Measurements from ENCODE around the gene SEC24A.
"Not testable (repeated sequence)": the region's sequence is repeated elsewhere in the genome, so short reads cannot be mapped to it uniquely, and the experiment has no call there.

The SEC24A gene

GRCh38 chr5:134758176-134758503, 109.6 kb downstream of the SEC24A start:
- H3K4me1 ChIP-seq (ENCODE audit: control insufficient read depth, insufficient read depth, low read length) = peaks cover 19% of the 10 kb centered on the region
- no peaks in the 10 kb centered on the region for H3K36me3 ChIP-seq (ENCODE audit: control insufficient read depth, insufficient read depth, low read length, severe bottlenecking)
- DNase-seq (ENCODE audit: low read depth) = no peak
- peak overlapping the region; percentile 94 for H3K9ac ChIP-seq (ENCODE audit: low read length)
- no peaks in the 10 kb centered on the region for H3K27me3 ChIP-seq (replicated peaks; ENCODE audit: control insufficient read depth, insufficient read depth, low read length)
- H3K9me3 ChIP-seq (ENCODE audit: control insufficient read depth, low read length) = no peaks in the 10 kb centered on the region
- H3K4me3 ChIP-seq (ENCODE audit: low read length) = peak overlapping the region; percentile 95

GRCh38 chr5:134758504-134759341, 110.1 kb downstream of the SEC24A start, which contains the start of gene DDX46:
Gene DDX46, plus strand, starts transcription at chr5:134758779. Its CDS starts 160 bp downstream, at chr5:134758939.
- Histone ChIP-seq H3K4me3 (ENCODE audit: low read length) (peak within 1 kb of the TSS; percentile 95), H3K4me1 (ENCODE audit: control insufficient read depth, insufficient read depth, low read length) (peaks cover 19% of the 10 kb centered on the region), H3K9ac (ENCODE audit: low read length) (peak within 1 kb of the TSS; percentile 94), H3K27me3 (replicated peaks; ENCODE audit: control insufficient read depth, insufficient read depth, low read length) (no peaks in the 10 kb centered on the region), H3K36me3 (ENCODE audit: control insufficient read depth, insufficient read depth, low read length, severe bottlenecking) (peaks cover under 1% of the 10 kb centered on the region), H3K9me3 (ENCODE audit: control insufficient read depth, low read length) (no peaks in the 10 kb centered on the region)
- peak; percentile 99 for DNase-seq (ENCODE audit: low read depth)

DNA sequence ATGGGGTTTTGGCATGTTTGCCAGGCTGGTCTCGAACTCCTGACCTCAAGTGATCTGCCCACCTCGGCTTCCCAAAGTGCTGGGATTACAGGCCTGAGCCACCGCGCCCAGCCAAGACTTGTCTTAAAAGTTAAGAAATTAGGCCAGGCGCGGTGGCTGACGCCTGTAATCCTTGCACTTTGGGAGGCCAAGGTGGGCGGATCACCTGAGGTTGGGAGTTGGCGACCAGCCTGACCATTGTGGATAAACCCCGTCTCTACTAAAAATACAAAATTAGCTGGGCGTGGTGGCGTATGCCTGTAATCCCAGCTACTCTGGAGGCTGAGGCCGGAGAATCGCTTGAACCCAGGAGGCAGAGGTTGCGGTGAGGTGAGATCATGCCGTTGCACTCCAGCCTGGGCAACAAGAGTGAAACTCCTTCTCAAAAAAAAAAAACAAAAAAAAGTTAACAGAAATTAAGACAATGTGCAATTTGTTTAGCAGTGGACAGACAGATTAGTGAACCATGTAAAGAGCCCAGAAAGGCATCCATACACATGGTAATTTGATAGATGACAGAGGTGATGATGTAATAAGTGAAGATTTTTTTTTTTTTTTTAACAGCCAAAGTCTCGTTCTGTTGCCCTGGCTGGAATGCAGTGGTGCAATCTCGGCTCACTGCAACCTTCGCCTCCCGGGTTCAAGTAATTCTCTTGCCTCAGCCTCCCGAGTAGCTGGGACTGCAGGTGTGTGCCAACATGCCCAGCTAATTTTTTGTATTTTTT, 119.1 kb downstream of the SEC24A start:
- not testable (repeated sequence) for DNase-seq (ENCODE audit: low read depth)

DNA sequence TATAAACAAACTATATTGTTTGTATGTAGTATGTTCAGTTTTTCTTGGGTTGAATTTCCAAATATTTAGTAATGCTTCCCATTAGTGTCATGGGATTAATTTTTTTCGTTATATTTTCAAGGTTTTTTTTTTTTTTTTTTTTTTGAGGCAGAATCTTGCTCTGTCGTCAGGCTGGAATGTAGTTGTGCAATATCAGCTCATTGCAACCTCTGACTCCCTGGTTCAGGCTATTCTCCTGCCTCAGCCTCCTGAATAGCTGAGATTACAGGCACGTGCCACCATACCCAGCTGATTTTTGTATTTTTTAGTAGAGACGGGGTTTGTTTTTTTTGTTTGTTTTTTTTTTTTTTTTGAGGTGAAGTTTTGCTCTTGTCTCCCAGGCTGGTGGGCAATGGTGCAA, 120.6 kb downstream of the SEC24A start:
- DNase-seq (ENCODE audit: low read depth) = peak; percentile 68
- Histone ChIP-seq H3K4me3 (ENCODE audit: low read length) (no peak overlapping the region), H3K9ac (ENCODE audit: low read length) (no peak overlapping the region), H3K4me1 (ENCODE audit: control insufficient read depth, insufficient read depth, low read length) (peaks cover 4% of the 10 kb centered on the region), H3K27me3 (replicated peaks; ENCODE audit: control insufficient read depth, insufficient read depth, low read length) (no peaks in the 10 kb centered on the region), H3K9me3 (ENCODE audit: control insufficient read depth, low read length) (no peaks in the 10 kb centered on the region), H3K36me3 (ENCODE audit: control insufficient read depth, insufficient read depth, low read length, severe bottlenecking) (peaks cover 78% of the 10 kb centered on the region)

More for the DNA sequence above, 119.1 kb downstream of the SEC24A start:
- not testable (repeated sequence) for H3K9me3 ChIP-seq (ENCODE audit: control insufficient read depth, low read length); H3K9ac ChIP-seq (ENCODE audit: low read length); H3K4me3 ChIP-seq (ENCODE audit: low read length); H3K27me3 ChIP-seq (replicated peaks; ENCODE audit: control insufficient read depth, insufficient read depth, low read length); H3K4me1 ChIP-seq (ENCODE audit: control insufficient read depth, insufficient read depth, low read length)
- H3K36me3 ChIP-seq (ENCODE audit: control insufficient read depth, insufficient read depth, low read length, severe bottlenecking) = peaks cover 68% of the 10 kb centered on the region

GRCh38 chr5:134772461-134773125, 124.0 kb downstream of the SEC24A start:
- Histone ChIP-seq H3K4me3 (ENCODE audit: low read length) (no peak overlapping the region), H3K9ac (ENCODE audit: low read length) (no peak overlapping the region), H3K9me3 (ENCODE audit: control insufficient read depth, low read length) (no peaks in the 10 kb centered on the region), H3K4me1 (ENCODE audit: control insufficient read depth, insufficient read depth, low read length) (peaks cover 4% of the 10 kb centered on the region), H3K27me3 (replicated peaks; ENCODE audit: control insufficient read depth, insufficient read depth, low read length) (no peaks in the 10 kb centered on the region), H3K36me3 (ENCODE audit: control insufficient read depth, insufficient read depth, low read length, severe bottlenecking) (peaks cover 79% of the 10 kb centered on the region)
- DNase-seq (ENCODE audit: low read depth) = no peak

DNA sequence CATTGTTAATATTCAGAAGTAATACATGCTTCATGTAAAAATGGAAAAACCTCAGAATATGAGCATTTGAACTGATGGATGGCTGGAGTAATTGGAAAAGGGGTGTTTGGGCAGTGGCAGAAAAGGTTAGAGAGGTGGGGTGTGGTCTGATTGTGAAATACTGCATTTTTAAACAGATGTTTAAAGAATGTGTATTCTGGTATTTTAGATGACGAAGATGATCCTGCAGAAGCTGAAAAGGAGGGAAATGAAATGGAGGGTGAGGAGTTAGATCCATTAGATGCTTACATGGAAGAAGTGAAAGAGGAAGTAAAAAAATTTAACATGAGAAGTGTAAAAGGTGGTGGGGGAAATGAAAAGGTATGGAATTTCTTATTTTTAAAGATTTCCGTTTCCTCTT, 128.8 kb downstream of the SEC24A start:
- H3K27me3 ChIP-seq (replicated peaks; ENCODE audit: control insufficient read depth, insufficient read depth, low read length) = no peaks in the 10 kb centered on the region
- peaks cover 82% of the 10 kb centered on the region for H3K36me3 ChIP-seq (ENCODE audit: control insufficient read depth, insufficient read depth, low read length, severe bottlenecking)
- no peak for DNase-seq (ENCODE audit: low read depth)

More for the DNA sequence above, 128.8 kb downstream of the SEC24A start:
- Histone ChIP-seq H3K9ac (ENCODE audit: low read length) (no peak overlapping the region), H3K4me1 (ENCODE audit: control insufficient read depth, insufficient read depth, low read length) (no peaks in the 10 kb centered on the region), H3K9me3 (ENCODE audit: control insufficient read depth, low read length) (no peaks in the 10 kb centered on the region), H3K4me3 (ENCODE audit: low read length) (no peak overlapping the region)

All from adipocyte (in vitro differentiated cells).